DND-41 (cell line): Measurements from ENCODE around the gene MYB.
A peak's percentile ranks its signal among the peaks of the same experiment; 100 is the strongest.

ENCODE experiments used
- ATAC-seq: fragments of 200-7000 bp; cut with Tn5 transposase; 3 replicates; pipeline ENCODE4 v1.9.1; 2021; ENCODE audit warnings: low read depth; ENCODE audit not compliant: insufficient read depth
- DNase-seq: peaks from one replicate; pipeline ENCODE4 v3.0.0-alpha.2; 2020
- H2AFZ ChIP-seq: 2 replicates; pipeline ENCODE4 v1.6.0; 2012; ENCODE audit warnings: low read depth, low read length
- H3K27ac ChIP-seq: 2 replicates; pipeline ENCODE4 v1.5.1; 2012; ENCODE audit warnings: low read length, inconsistent platforms
- H3K27me3 ChIP-seq: fragments of 200-600 bp; sonication (generic); 2 replicates; pipeline ENCODE4 v1.6.0; 2012; ENCODE audit warnings: low read length, mild to moderate bottlenecking, inconsistent platforms; ENCODE audit not compliant: insufficient read depth, poor library complexity
- H3K36me3 ChIP-seq: 2 replicates; pipeline ENCODE4 v1.5.1; 2012; ENCODE audit warnings: low read length, inconsistent platforms; ENCODE audit not compliant: insufficient read depth
- H3K4me1 ChIP-seq: 2 replicates; pipeline ENCODE4 v1.5.1; 2012; ENCODE audit warnings: mild to moderate bottlenecking, low read length; ENCODE audit not compliant: insufficient read depth
- H3K4me2 ChIP-seq: 2 replicates; pipeline ENCODE4 v1.6.0; 2012; ENCODE audit warnings: mild to moderate bottlenecking, moderate library complexity, low read length, inconsistent platforms; ENCODE audit not compliant: insufficient read depth
- H3K4me3 ChIP-seq, 2 experiments: fragments of 200-600 bp in 1 of 2; shearing (Covaris generic) in 1 of 2; 2 replicates each; pipeline ENCODE4 v1.5.1; 2012 to 2016; ENCODE audit warnings: inconsistent platforms in 2 of 2, low read length in 2 of 2, mild to moderate bottlenecking in 2 of 2, low read depth in 1 of 2, moderate library complexity in 1 of 2
- H3K79me2 ChIP-seq: 2 replicates; pipeline ENCODE4 v1.6.0; 2012; ENCODE audit warnings: low read length, inconsistent platforms; ENCODE audit not compliant: insufficient read depth
- H3K9ac ChIP-seq: 2 replicates; pipeline ENCODE4 v1.6.0; 2012; ENCODE audit warnings: low read depth, mild to moderate bottlenecking, inconsistent platforms, low read length, moderate library complexity
- H3K9me3 ChIP-seq: 2 replicates; pipeline ENCODE4 v1.5.1; 2012; ENCODE audit warnings: low read length, moderate library complexity, mild to moderate bottlenecking, inconsistent platforms; ENCODE audit not compliant: insufficient read depth, severe bottlenecking
- H4K20me1 ChIP-seq: 2 replicates; pipeline ENCODE4 v1.6.0; 2012; ENCODE audit warnings: low read length; ENCODE audit not compliant: insufficient read depth
- CTCF ChIP-seq: IDR thresholded peaks from 2 replicates; pipeline ENCODE4 v1.5.1; 2012; ENCODE audit warnings: borderline replicate concordance, low read length, moderate library complexity, mild to moderate bottlenecking; ENCODE audit not compliant: poor library complexity, severe bottlenecking; ENCODE audit errors: extremely low read depth
- EZH2 ChIP-seq: IDR thresholded peaks from 3 replicates; pipeline ENCODE4 v1.6.1; 2012; ENCODE audit warnings: borderline replicate concordance, low read depth, mild to moderate bottlenecking, moderate library complexity, low read length, inconsistent platforms; ENCODE audit not compliant: severe bottlenecking

The MYB gene

GRCh38 chr6:135176058-135176457 lies 5.0 kb upstream of the MYB start:
- Histone ChIP-seq H3K36me3 (no peaks in the 10 kb centered on the region), H4K20me1 (no peaks in the 10 kb centered on the region), H2AFZ (no peak overlapping the region), H3K9ac (peak overlapping the region; percentile 22; the same call in 1 of the 2 replicates), H3K4me1 (peaks cover 35% of the 10 kb centered on the region), H3K27ac (peak overlapping the region; percentile 71), H3K27me3 (no peaks in the 10 kb centered on the region), H3K79me2 (peaks cover 3% of the 10 kb centered on the region; the same call in 1 of the 2 replicates), H3K4me3 (no peak overlapping the region), H3K4me2 (peak overlapping the region; percentile 56), H3K9me3 (no peaks in the 10 kb centered on the region)
- TF ChIP-seq CTCF, result no peak
- TF ChIP-seq EZH2, result no peak
- ATAC-seq (no peak), DNase-seq (no peak)

DNA sequence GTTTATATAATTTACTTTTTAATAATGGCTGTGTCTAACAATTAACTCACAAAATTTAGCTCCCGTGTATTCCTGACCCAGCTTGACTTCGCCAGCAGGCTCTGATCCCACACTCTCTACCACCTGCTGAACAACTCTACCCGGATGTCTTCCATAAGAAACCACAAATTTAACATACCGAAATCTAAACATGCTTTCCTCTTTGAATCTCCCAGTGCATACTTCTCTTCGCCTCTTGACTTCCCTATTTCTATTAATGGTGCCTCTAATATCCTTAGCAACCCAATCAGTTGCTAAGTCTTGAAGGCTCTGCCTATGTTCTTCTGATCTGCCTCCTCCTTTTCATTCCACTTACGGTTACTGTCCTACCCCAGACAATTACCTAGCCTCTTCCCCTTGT lies 4.6 kb upstream of the MYB start:
- H3K9me3 ChIP-seq, result no peaks in the 10 kb centered on the region
- no peaks in the 10 kb centered on the region for H4K20me1 ChIP-seq
- peak overlapping the region in 1 of 2 experiments; percentile 32; a peak in 2 of 4 replicates for H3K4me3 ChIP-seq
- peak overlapping the region; percentile 19 for H2AFZ ChIP-seq
- H3K27ac ChIP-seq, result peak overlapping the region; percentile 70
- H3K4me1 ChIP-seq, result peaks cover 35% of the 10 kb centered on the region
- peaks cover 7% of the 10 kb centered on the region for H3K79me2 ChIP-seq
- TF ChIP-seq EZH2 (no peak), CTCF (no peak)
- H3K9ac ChIP-seq, result peak overlapping the region; percentile 6
- peak overlapping the region; percentile 56 for H3K4me2 ChIP-seq
- peaks cover under 1% of the 10 kb centered on the region; the same call in 1 of the 2 replicates for H3K36me3 ChIP-seq
- no peaks in the 10 kb centered on the region for H3K27me3 ChIP-seq
- peak; percentile 51 for ATAC-seq
- peak; percentile 44 for DNase-seq

DNA sequence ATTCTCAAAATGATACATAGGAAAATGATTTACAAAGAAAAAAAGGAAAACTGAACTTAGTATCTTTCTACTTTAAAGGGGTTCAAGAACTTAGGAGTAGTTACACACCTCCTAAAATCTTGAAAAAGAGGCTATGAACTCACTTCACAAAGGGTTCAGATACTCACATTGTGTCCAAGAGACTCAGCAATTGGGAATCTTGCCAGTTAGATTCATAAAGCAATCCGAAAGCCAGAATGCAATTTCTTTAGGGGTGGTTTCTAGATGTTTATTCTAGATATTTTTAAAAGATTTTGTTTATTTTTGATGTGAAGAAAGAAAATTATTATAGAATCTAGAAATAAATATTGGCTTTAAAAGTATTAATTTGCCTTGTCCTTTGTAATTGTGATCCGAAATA lies 1.7 kb upstream of the MYB start:
- no peak overlapping the region for H3K9ac ChIP-seq
- no peak overlapping the region for H2AFZ ChIP-seq
- no peak overlapping the region for H3K27ac ChIP-seq

More for the DNA sequence above, 1.7 kb upstream of the MYB start:
- DNase-seq (no peak), ATAC-seq (no peak)
- H4K20me1 ChIP-seq, result peaks cover 20% of the 10 kb centered on the region
- no peak overlapping the region for H3K4me3 ChIP-seq
- peaks cover 36% of the 10 kb centered on the region for H3K79me2 ChIP-seq
- no peaks in the 10 kb centered on the region for H3K27me3 ChIP-seq
- TF ChIP-seq CTCF (no peak), EZH2 (no peak)
- no peak overlapping the region for H3K4me2 ChIP-seq
- H3K4me1 ChIP-seq, result peaks cover 45% of the 10 kb centered on the region
- H3K36me3 ChIP-seq, result peaks cover 29% of the 10 kb centered on the region
- H3K9me3 ChIP-seq, result no peaks in the 10 kb centered on the region
